CD8-positive, alpha-beta memory T cell (primary cell): Measurements from ENCODE around the gene RYR3. TPM values are rescaled to one million over a fixed set of nuclear protein-coding genes. Genes with fewer than 3 reads are reported as not detected.

Source experiments
- CTCF ChIA-PET: fragments of 350-600 bp; sonication (Branson Sonifier 250); formaldehyde crosslinking; loops from one replicate; lab custom pipeline; 2021; ENCODE audit warnings: antibody characterized with exemption; lab: Charles Lee
- POLR2A ChIA-PET: fragments of 350-600 bp; sonication (Branson Sonifier 250); formaldehyde crosslinking; loops from one replicate; lab custom pipeline; 2021; ENCODE audit warnings: antibody characterized with exemption; lab: Charles Lee
- DNase-seq, 5 donors: peaks; one replicate each; pipeline versions ENCODE4 v3.0.0 to v3.0.0-alpha.2; 2020 to 2022; ENCODE audit warnings: mixed read lengths in 1 of 5
- H3K27ac ChIP-seq: one replicate; pipeline ENCODE4 v1.7.0; 2013; ENCODE audit warnings: low read depth, mild to moderate bottlenecking, low read length, moderate library complexity
- H3K27me3 ChIP-seq: 2 replicates; pipeline ENCODE4 v1.7.0; 2013; ENCODE audit warnings: low read length, mild to moderate bottlenecking; ENCODE audit not compliant: insufficient read depth, poor library complexity, severe bottlenecking
- H3K36me3 ChIP-seq: 2 replicates; pipeline ENCODE4 v1.7.0; 2013; ENCODE audit warnings: mild to moderate bottlenecking, low read length, moderate library complexity; ENCODE audit not compliant: insufficient read depth
- H3K4me1 ChIP-seq: 2 replicates; pipeline ENCODE4 v1.7.0; 2013; ENCODE audit warnings: mild to moderate bottlenecking, low read length, moderate library complexity; ENCODE audit not compliant: insufficient read depth
- H3K4me3 ChIP-seq: 2 replicates; pipeline ENCODE4 v1.7.0; 2013; ENCODE audit warnings: mild to moderate bottlenecking, low read length
- H3K9me3 ChIP-seq: 2 replicates; pipeline ENCODE4 v1.7.0; 2013; ENCODE audit warnings: mild to moderate bottlenecking, low read length
- H3K27ac Mint-ChIP-seq, 8 donors: one replicate each; pipeline ENCODE4 v1.8.0; 2020 to 2021; ENCODE audit warnings: mixed read lengths in 8 of 8, mild to moderate bottlenecking in 6 of 8, inconsistent platforms in 3 of 8, moderate library complexity in 3 of 8
- H3K27me3 Mint-ChIP-seq, 2 donors: one replicate each; pipeline ENCODE4 v1.8.0; 2020 to 2021; ENCODE audit warnings: mixed read lengths in 2 of 2, mild to moderate bottlenecking in 1 of 2, moderate library complexity in 1 of 2
- H3K36me3 Mint-ChIP-seq, 3 donors: one replicate each; pipeline ENCODE4 v1.8.0; 2020 to 2021; ENCODE audit warnings: mixed read lengths in 3 of 3, inconsistent platforms in 1 of 3, mild to moderate bottlenecking in 1 of 3
- H3K4me1 Mint-ChIP-seq, 3 donors: one replicate each; pipeline ENCODE4 v1.8.0; 2020 to 2021; ENCODE audit warnings: mixed read lengths in 3 of 3, inconsistent platforms in 1 of 3, mild to moderate bottlenecking in 1 of 3
- H3K4me3 Mint-ChIP-seq, 7 donors: one replicate each; pipeline ENCODE4 v1.8.0; 2020 to 2021; ENCODE audit warnings: mixed read lengths in 7 of 7, mild to moderate bottlenecking in 6 of 7, moderate library complexity in 4 of 7, inconsistent platforms in 2 of 7
- H3K9me3 Mint-ChIP-seq, 5 donors: one replicate each; pipeline ENCODE4 v1.8.0; 2020 to 2022; ENCODE audit warnings: mixed read lengths in 5 of 5, mild to moderate bottlenecking in 3 of 5, moderate library complexity in 2 of 5, inconsistent platforms in 1 of 5
- polyA plus RNA-seq: library from polyadenylated mRNA; unstranded; fragments of 300-500 nt; fragmentation: Illumina TruSeq; gene quantifications from one replicate; pipeline ENCODE4 v1.2.3, GENCODE V29; 2021
- total RNA-seq, 2 experiments: library from RNA; stranded (reverse); gene quantifications; one replicate each; pipeline ENCODE4 v1.2.3, GENCODE V29; 2021

RYR3 gene
- total and polyA plus RNA-seq, 3 experiments from 2014 or later, result 0.08 TPM; not detected in 2

DNA sequence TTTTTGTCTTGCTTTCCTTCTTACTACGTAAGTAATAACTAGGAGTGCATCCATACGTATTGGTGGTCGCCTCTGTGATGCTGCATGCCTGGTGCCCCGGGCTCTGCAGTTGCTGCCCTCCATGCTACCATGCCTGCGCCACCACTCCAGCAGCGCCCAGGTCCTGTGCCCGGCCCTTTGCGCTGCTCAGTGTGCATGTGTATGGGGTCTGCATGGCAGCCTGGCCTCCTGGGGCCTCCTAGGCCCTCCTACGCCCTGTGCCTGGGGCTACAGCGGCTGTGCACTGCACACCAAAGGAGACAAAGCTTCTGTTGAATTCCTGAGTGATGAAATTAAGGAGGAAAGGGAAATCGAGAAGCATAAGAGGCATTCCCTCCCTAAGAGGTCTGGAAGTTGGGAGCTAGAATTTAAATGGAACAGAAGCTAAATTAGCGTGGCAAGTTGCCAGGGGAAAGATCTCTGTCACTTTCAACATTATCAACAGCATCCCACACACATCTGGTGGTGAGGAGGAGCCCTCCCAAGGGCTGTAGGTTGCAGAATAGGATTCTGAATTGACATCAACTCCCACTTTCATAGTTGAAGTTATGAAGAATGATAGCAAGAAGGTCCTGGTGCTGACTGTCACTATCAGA lies 382.5 kb downstream of the RYR3 start:
- CTCF ChIA-PET, result no interaction called here
- H3K27ac ChIP-seq, result no peak overlapping the region

GRCh38 chr15:33698126-33698525 lies 387.4 kb downstream of the RYR3 start:
- Mint-ChIP-seq H3K4me1 (peaks cover 4 to 5% (median 4%) of the 10 kb centered on the region in 3 donors), H3K27ac (no peak overlapping the region), H3K4me3 (no peak overlapping the region), H3K27me3 (peaks cover 3 to 7% of the 10 kb centered on the region in 2 donors), H3K36me3 (no peaks in the 10 kb centered on the region), H3K9me3 (no peaks in the 10 kb centered on the region)
- no peak for DNase-seq
- H3K4me1 ChIP-seq, result no peaks in the 10 kb centered on the region
- no peaks in the 10 kb centered on the region for H3K27me3 ChIP-seq
- no peaks in the 10 kb centered on the region for H3K36me3 ChIP-seq
- no peaks in the 10 kb centered on the region for H3K9me3 ChIP-seq
- no peak overlapping the region for H3K27ac ChIP-seq
- ChIA-PET POLR2A (no interaction called here), CTCF (no interaction called here)
- no peak overlapping the region for H3K4me3 ChIP-seq

More for the DNA sequence above, 382.5 kb downstream of the RYR3 start:
- no peaks in the 10 kb centered on the region for H3K4me1 Mint-ChIP-seq
- no peak overlapping the region for H3K27ac Mint-ChIP-seq
- no peaks in the 10 kb centered on the region for H3K9me3 ChIP-seq
- no peaks in the 10 kb centered on the region for H3K9me3 Mint-ChIP-seq
- H3K4me3 ChIP-seq, result no peak overlapping the region
- POLR2A ChIA-PET, result no interaction called here
- no peak for DNase-seq
- H3K36me3 Mint-ChIP-seq, result no peaks in the 10 kb centered on the region
- no peaks in the 10 kb centered on the region for H3K4me1 ChIP-seq
- no peaks in the 10 kb centered on the region for H3K36me3 ChIP-seq
- no peak overlapping the region for H3K4me3 Mint-ChIP-seq
- H3K27me3 ChIP-seq, result no peaks in the 10 kb centered on the region
- H3K27me3 Mint-ChIP-seq, result peaks cover 0 to 3% of the 10 kb centered on the region in 2 donors

- no peaks in the 10 kb centered on the region for H3K36me3 ChIP-seq
- Mint-ChIP-seq H3K4me1 (peaks cover 4 to 5% (median 4%) of the 10 kb centered on the region in 3 donors), H3K36me3 (no peaks in the 10 kb centered on the region), H3K27me3 (peaks cover 3 to 7% of the 10 kb centered on the region in 2 donors), H3K9me3 (no peaks in the 10 kb centered on the region), H3K27ac (peak overlapping the region in 1 of 8 donors; percentile 41), H3K4me3 (no peak overlapping the region)
- DNase-seq, result no peak
- no peaks in the 10 kb centered on the region for H3K27me3 ChIP-seq
- H3K4me3 ChIP-seq, result no peak overlapping the region
- no peaks in the 10 kb centered on the region for H3K9me3 ChIP-seq
- H3K27ac ChIP-seq, result no peak overlapping the region
- no peaks in the 10 kb centered on the region for H3K4me1 ChIP-seq
- POLR2A ChIA-PET, result no interaction called here
- CTCF ChIA-PET, result no interaction called here
Measured at GRCh38 chr15:33699145-33699544, 388.4 kb downstream of the RYR3 start.

DNA sequence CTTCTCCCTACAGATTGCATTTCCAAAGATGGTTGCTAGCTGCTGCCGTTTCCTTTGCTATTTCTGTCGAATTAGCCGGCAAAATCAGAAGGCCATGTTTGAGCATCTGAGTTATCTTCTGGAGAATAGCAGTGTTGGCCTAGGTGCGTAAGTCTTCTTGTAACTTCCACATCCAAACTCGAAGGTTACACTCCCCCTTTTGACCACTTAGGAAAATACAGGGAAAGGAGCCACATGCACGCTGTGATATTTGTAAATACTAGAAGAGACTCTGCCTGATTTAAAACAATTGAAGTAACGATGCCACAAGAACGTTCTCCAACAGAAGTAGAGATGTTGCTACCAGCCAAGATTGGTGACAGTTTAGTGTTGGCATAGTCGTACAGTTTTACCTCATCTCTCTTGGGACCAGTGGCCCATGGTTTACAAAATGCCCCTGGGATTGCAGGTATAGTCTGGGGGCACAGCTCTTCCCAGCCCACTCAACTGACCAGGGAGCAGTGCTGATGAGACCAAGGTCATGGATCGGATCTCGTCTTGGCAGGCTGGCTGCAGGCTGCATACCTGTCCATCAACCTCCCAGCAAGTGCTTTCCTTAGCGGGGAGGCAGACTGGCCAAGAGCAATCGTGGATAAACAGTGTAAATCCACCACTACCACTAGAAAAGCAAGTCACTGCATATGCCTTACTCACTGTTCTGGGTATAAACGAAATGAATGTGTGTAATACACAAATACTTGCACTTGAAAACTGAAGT lies 389.1 kb downstream of the RYR3 start:
- H3K27ac Mint-ChIP-seq, result no peak overlapping the region
- H3K27me3 ChIP-seq, result no peaks in the 10 kb centered on the region

GRCh38 chr15:33700695-33701303 lies 390.0 kb downstream of the RYR3 start:
- Mint-ChIP-seq H3K27ac (no peak overlapping the region), H3K4me3 (no peak overlapping the region), H3K9me3 (no peaks in the 10 kb centered on the region), H3K27me3 (peaks cover 3% of the 10 kb centered on the region in 2 donors), H3K4me1 (peaks cover 4 to 5% (median 4%) of the 10 kb centered on the region in 3 donors), H3K36me3 (no peaks in the 10 kb centered on the region)
- H3K36me3 ChIP-seq, result no peaks in the 10 kb centered on the region
- H3K27ac ChIP-seq, result no peak overlapping the region
- CTCF ChIA-PET, result interaction anchor here (0.6 to 2.1 kb wide), 14 partner anchors 9 to 1040 kb away, joined by 3 to 8 read pairs (median 3); no protein-coding TSS in a partner anchor
- no peaks in the 10 kb centered on the region for H3K4me1 ChIP-seq
- no peaks in the 10 kb centered on the region for H3K27me3 ChIP-seq
- peak in 4 of 5 donors; percentile 3 to 39 (median 22) for DNase-seq
- POLR2A ChIA-PET, result no interaction called here
- H3K9me3 ChIP-seq, result no peaks in the 10 kb centered on the region
- no peak overlapping the region for H3K4me3 ChIP-seq

More for the DNA sequence above, 389.1 kb downstream of the RYR3 start:
- H3K27me3 Mint-ChIP-seq, result peaks cover 3 to 7% of the 10 kb centered on the region in 2 donors
- no peak overlapping the region for H3K27ac ChIP-seq
- ChIA-PET CTCF (interaction anchor here (0.6 to 2.1 kb wide), 12 partner anchors 8 to 1039 kb away, joined by 3 to 8 read pairs (median 4); no protein-coding TSS in a partner anchor), POLR2A (no interaction called here)
- H3K4me3 ChIP-seq, result no peak overlapping the region
- H3K4me3 Mint-ChIP-seq, result no peak overlapping the region
- no peaks in the 10 kb centered on the region for H3K4me1 ChIP-seq
- H3K36me3 Mint-ChIP-seq, result no peaks in the 10 kb centered on the region
- H3K9me3 Mint-ChIP-seq, result no peaks in the 10 kb centered on the region
- DNase-seq, result no peak
- H3K9me3 ChIP-seq, result no peaks in the 10 kb centered on the region
- H3K36me3 ChIP-seq, result no peaks in the 10 kb centered on the region
- H3K4me1 Mint-ChIP-seq, result peaks cover 4 to 5% (median 4%) of the 10 kb centered on the region in 3 donors

DNA sequence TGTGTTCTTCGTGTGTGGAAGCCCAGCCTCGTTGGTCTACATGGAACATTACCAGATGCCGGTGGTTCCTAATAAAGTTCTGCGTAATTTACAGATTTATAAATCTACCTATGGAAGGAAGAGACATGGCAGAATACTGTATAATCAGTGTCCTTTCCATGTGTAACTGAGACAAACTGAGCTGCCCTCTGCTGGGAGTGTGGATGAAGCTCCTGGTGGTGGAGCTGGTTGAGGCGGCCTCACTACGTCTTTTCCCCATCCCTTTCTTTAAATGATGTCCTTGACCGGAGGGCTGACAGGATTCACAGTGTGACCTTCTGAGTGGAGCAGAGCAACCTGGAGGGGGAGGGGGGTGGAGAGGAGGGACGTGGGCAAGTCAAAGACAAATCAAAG lies 390.5 kb downstream of the RYR3 start:
- no peak for DNase-seq
- no peaks in the 10 kb centered on the region for H3K36me3 Mint-ChIP-seq
- H3K27ac Mint-ChIP-seq, result no peak overlapping the region
- no peaks in the 10 kb centered on the region for H3K36me3 ChIP-seq
- CTCF ChIA-PET, result interaction anchor here (1.1 to 2.1 kb wide), 12 partner anchors 8 to 1041 kb away, joined by 3 to 8 read pairs (median 3); no protein-coding TSS in a partner anchor
- POLR2A ChIA-PET, result no interaction called here
- no peak overlapping the region for H3K27ac ChIP-seq
- H3K4me3 Mint-ChIP-seq, result no peak overlapping the region
- no peaks in the 10 kb centered on the region for H3K4me1 ChIP-seq
- H3K9me3 Mint-ChIP-seq, result no peaks in the 10 kb centered on the region
- no peak overlapping the region for H3K4me3 ChIP-seq
- H3K9me3 ChIP-seq, result no peaks in the 10 kb centered on the region
- H3K27me3 Mint-ChIP-seq, result peaks cover 3% of the 10 kb centered on the region in 2 donors
- H3K4me1 Mint-ChIP-seq, result peaks cover 4 to 5% (median 4%) of the 10 kb centered on the region in 3 donors
- H3K27me3 ChIP-seq, result no peaks in the 10 kb centered on the region

DNA sequence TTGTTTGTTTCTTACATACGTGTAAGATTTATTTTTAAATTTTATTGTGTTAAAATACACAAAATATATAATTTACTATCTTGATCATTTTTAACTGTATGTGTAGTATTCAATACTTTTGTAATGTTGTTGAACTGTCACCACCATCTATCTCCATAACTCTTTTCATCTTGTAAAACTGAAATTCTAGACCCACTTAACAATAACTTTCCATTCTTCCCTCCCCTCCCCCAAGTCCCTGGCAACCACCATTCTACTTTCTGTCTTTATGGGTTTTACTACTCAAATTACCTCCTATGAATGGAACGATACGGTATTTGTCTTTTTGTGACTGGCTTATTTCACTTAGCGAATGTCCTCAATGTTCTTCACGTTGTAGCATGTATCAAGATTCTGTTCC lies 395.4 kb downstream of the RYR3 start:
- Mint-ChIP-seq H3K9me3 (peaks cover 0 to 10% (median 6%) of the 10 kb centered on the region in 5 donors), H3K4me3 (no peak overlapping the region), H3K27ac (no peak overlapping the region), H3K4me1 (no peaks in the 10 kb centered on the region), H3K36me3 (no peaks in the 10 kb centered on the region), H3K27me3 (peaks cover 0 to 3% of the 10 kb centered on the region in 2 donors)
- CTCF ChIA-PET, result no interaction called here
- Histone ChIP-seq H3K4me1 (no peaks in the 10 kb centered on the region), H3K27me3 (no peaks in the 10 kb centered on the region), H3K4me3 (no peak overlapping the region), H3K36me3 (no peaks in the 10 kb centered on the region), H3K9me3 (no peaks in the 10 kb centered on the region), H3K27ac (no peak overlapping the region)
- POLR2A ChIA-PET, result no interaction called here
- DNase-seq, result no peak

GRCh38 chr15:33710748-33711147 lies 400.0 kb downstream of the RYR3 start:
- H3K27me3 Mint-ChIP-seq, result peaks cover 0 to 8% of the 10 kb centered on the region in 2 donors
- H3K4me1 Mint-ChIP-seq, result no peaks in the 10 kb centered on the region
- no peaks in the 10 kb centered on the region for H3K36me3 Mint-ChIP-seq
- no peak for DNase-seq
- ChIA-PET CTCF (interaction anchor here (1.1 kb wide), 1 partner anchor 10 kb away, joined by 5 read pairs; no protein-coding TSS in a partner anchor), POLR2A (no interaction called here)
- H3K36me3 ChIP-seq, result no peaks in the 10 kb centered on the region
- no peaks in the 10 kb centered on the region for H3K27me3 ChIP-seq
- H3K4me1 ChIP-seq, result no peaks in the 10 kb centered on the region
- H3K9me3 Mint-ChIP-seq, result peaks cover 4 to 14% (median 12%) of the 10 kb centered on the region in 5 donors
- no peak overlapping the region for H3K27ac ChIP-seq
- H3K4me3 ChIP-seq, result no peak overlapping the region
- no peaks in the 10 kb centered on the region for H3K9me3 ChIP-seq
- no peak overlapping the region for H3K27ac Mint-ChIP-seq
- no peak overlapping the region for H3K4me3 Mint-ChIP-seq
